ENCODE data around the gene SMARCD1.

SMARCD1 gene

DNA sequence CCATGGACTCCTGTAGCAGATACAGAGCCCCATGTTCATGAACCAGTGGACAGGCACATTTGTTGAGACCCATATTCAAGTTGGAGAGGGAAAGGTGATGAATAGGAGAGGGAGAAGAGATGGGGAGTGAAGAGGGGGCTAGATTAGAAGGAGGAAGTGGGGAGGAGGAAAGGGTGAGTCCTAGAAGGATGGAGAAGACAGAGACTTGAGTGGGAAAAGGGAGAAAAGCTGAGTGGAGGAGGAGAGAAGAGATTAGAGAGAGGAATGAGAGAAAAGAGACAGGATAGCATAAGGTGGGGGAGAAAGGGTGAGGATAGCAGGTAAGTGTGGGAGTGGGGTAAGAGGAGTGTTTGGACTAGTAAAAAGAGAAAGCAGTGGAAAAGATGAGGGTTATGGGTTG is 32.6 kb upstream of the SMARCD1 start:
- peaks cover 12% of the 10 kb centered on the region for H3K4me1 ChIP-seq (ENCODE audit: insufficient read depth, insufficient read length)
- H3K9me3 ChIP-seq (ENCODE audit: insufficient read depth, low read length) = no peaks in the 10 kb centered on the region
- TF ChIP-seq ZNF274 (IDR thresholded peaks at IDR 0.05; ENCODE audit: low read depth, low read length) (no peak), SUZ12 (IDR thresholded peaks at IDR 0.05; ENCODE audit: extremely low read depth, insufficient read depth, insufficient read length) (no peak), YY1 (IDR thresholded peaks at IDR 0.05; ENCODE audit: insufficient read depth, insufficient read length) (no peak)
- no peak overlapping the region for H3K9ac ChIP-seq (ENCODE audit: insufficient read length, low read depth)
- H3K4me3 ChIP-seq (ENCODE audit: insufficient read length, low read depth) = no peak overlapping the region
- H3K36me3 ChIP-seq (ENCODE audit: insufficient read depth, insufficient read length, low read length) = no peaks in the 10 kb centered on the region
- peaks cover 84% of the 10 kb centered on the region for H3K27me3 ChIP-seq (ENCODE audit: insufficient read depth, insufficient read length)
- DNase-seq (ENCODE audit: low read depth, low spot score) = no peak

DNA sequence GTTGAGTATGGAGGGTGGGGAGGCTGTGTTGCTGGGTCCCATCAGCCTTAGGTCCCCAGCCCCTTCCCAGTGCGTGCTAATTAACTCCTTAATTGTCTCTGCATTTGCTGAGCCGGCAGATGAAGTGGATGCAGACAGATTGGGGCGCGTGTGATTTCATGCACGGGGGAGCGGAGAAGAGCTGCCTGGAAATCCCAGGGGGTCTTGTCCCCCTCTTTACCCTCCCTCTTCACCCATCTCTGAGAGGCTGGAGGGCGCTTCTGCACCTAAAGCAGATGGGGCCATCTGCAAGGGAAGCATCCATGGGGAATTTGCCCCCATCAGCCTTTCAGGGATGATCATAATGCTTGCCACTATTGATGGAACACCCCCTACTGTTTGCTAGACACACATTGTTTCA is 32.2 kb upstream of the SMARCD1 start:
- Histone ChIP-seq H3K36me3 (ENCODE audit: insufficient read depth, insufficient read length, low read length) (no peaks in the 10 kb centered on the region), H3K9ac (ENCODE audit: insufficient read length, low read depth) (no peak overlapping the region), H3K9me3 (ENCODE audit: insufficient read depth, low read length) (no peaks in the 10 kb centered on the region), H3K27me3 (ENCODE audit: insufficient read depth, insufficient read length) (peaks cover 81% of the 10 kb centered on the region), H3K4me1 (ENCODE audit: insufficient read depth, insufficient read length) (peaks cover 12% of the 10 kb centered on the region), H3K4me3 (ENCODE audit: insufficient read length, low read depth) (no peak overlapping the region)
- TF ChIP-seq ZNF274 (IDR thresholded peaks at IDR 0.05; ENCODE audit: low read depth, low read length) (no peak), YY1 (IDR thresholded peaks at IDR 0.05; ENCODE audit: insufficient read depth, insufficient read length) (no peak), SUZ12 (IDR thresholded peaks at IDR 0.05; ENCODE audit: extremely low read depth, insufficient read depth, insufficient read length) (no peak)
- DNase-seq (ENCODE audit: low read depth, low spot score) = no peak

DNA sequence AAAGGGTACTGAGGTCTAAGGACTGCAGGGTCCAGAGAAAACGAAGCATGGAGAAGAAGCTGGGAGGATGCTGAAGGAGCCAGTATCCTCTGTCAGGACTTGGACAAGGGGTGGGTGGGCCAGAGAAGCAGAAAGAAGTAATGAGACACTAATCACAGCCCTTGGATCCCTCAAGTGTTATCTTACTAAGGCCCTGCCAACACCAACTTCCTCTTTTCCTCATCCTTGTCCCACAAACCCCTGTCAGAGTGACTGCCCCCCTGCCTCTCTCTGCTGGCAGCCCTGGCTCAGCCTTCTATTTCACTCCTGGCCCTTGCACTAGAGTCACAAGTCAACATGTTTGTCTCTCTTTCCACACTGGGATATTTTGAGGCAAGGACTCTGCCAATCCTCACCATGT is 31.6 kb upstream of the SMARCD1 start:
- Histone ChIP-seq H3K4me3 (ENCODE audit: insufficient read length, low read depth) (no peak overlapping the region), H3K27me3 (ENCODE audit: insufficient read depth, insufficient read length) (peaks cover 83% of the 10 kb centered on the region), H3K4me1 (ENCODE audit: insufficient read depth, insufficient read length) (peaks cover 17% of the 10 kb centered on the region), H3K36me3 (ENCODE audit: insufficient read depth, insufficient read length, low read length) (no peaks in the 10 kb centered on the region), H3K9me3 (ENCODE audit: insufficient read depth, low read length) (no peaks in the 10 kb centered on the region), H3K9ac (ENCODE audit: insufficient read length, low read depth) (no peak overlapping the region)
- DNase-seq (ENCODE audit: low read depth, low spot score) = no peak
- TF ChIP-seq ZNF274 (IDR thresholded peaks at IDR 0.05; ENCODE audit: low read depth, low read length) (no peak), SUZ12 (IDR thresholded peaks at IDR 0.05; ENCODE audit: extremely low read depth, insufficient read depth, insufficient read length) (no peak), YY1 (IDR thresholded peaks at IDR 0.05; ENCODE audit: insufficient read depth, insufficient read length) (no peak)

DNA sequence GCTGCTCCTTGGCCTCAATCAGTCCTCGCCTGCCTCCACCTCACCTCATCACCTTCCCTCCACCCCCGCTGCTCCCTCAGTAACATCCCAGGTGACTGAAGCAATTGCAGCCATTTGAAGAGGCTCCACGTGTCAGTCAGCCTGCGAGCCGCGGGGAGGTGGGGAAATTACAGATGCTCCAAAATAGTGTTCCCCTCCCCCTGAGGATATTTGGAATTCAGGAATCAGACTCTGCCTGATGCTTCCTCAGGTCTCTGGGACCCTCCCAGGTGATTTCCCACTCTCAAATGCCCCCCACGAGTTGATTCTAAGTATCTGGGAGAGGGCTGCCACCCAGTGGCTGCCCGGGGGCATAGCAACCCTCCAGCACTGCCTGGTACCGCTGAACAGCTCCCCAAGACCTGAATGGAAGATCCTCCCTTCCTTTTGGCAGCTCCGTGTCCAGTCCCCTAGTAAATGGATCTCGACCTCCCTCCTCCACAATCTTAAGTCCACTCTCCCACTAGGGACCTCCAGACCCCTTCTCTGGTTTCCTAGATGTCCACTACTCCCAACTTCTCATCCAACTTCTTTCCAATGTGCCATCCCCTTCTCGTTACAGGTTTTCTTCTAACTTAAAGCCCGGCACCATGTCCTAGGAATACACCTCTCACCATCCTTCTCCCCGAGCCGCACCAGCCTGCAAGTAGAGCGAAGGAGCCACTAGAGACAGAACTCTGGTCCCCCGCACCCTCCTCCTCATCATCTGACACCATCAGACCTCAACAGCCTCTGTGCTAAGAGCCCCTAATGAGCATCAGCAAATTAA is 29.1 kb upstream of the SMARCD1 start:
- no peak for DNase-seq (ENCODE audit: low read depth, low spot score)
- Histone ChIP-seq H3K9ac (ENCODE audit: insufficient read length, low read depth) (peak overlapping the region; percentile 27), H3K4me3 (ENCODE audit: insufficient read length, low read depth) (no peak overlapping the region), H3K9me3 (ENCODE audit: insufficient read depth, low read length) (no peaks in the 10 kb centered on the region), H3K27me3 (ENCODE audit: insufficient read depth, insufficient read length) (peaks cover 85% of the 10 kb centered on the region), H3K36me3 (ENCODE audit: insufficient read depth, insufficient read length, low read length) (no peaks in the 10 kb centered on the region), H3K4me1 (ENCODE audit: insufficient read depth, insufficient read length) (peaks cover 24% of the 10 kb centered on the region)
- TF ChIP-seq SUZ12 (IDR thresholded peaks at IDR 0.05; ENCODE audit: extremely low read depth, insufficient read depth, insufficient read length) (no peak), ZNF274 (IDR thresholded peaks at IDR 0.05; ENCODE audit: low read depth, low read length) (no peak), YY1 (IDR thresholded peaks at IDR 0.05; ENCODE audit: insufficient read depth, insufficient read length) (no peak)

DNA sequence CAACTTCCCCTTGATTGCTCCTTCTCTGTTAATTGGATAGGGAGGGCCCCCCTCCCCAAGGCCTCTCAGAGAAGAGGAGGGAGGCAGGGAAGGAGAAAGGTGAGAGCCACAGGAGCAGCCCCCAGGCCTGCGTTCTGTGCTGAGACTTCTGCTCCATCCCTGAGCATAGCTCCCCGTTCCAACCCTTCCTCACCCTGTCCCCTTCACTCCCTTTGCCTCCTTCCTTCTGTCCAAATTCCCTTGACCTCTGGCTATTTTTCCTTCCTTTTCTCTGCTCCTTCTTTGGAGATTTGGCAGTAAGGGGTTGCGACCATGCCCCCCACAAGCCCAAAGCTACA is 28.5 kb upstream of the SMARCD1 start:
- TF ChIP-seq SUZ12 (IDR thresholded peaks at IDR 0.05; ENCODE audit: extremely low read depth, insufficient read depth, insufficient read length) = no peak
- no peak for TF ChIP-seq YY1 (IDR thresholded peaks at IDR 0.05; ENCODE audit: insufficient read depth, insufficient read length)
- no peak for TF ChIP-seq ZNF274 (IDR thresholded peaks at IDR 0.05; ENCODE audit: low read depth, low read length)
- peak overlapping the region; percentile 80 for H3K9ac ChIP-seq (ENCODE audit: insufficient read length, low read depth)
- H3K27me3 ChIP-seq (ENCODE audit: insufficient read depth, insufficient read length) = peaks cover 90% of the 10 kb centered on the region
- no peaks in the 10 kb centered on the region for H3K9me3 ChIP-seq (ENCODE audit: insufficient read depth, low read length)
- no peaks in the 10 kb centered on the region for H3K36me3 ChIP-seq (ENCODE audit: insufficient read depth, insufficient read length, low read length)
- H3K4me3 ChIP-seq (ENCODE audit: insufficient read length, low read depth) = peak overlapping the region; percentile 70
- H3K4me1 ChIP-seq (ENCODE audit: insufficient read depth, insufficient read length) = peaks cover 22% of the 10 kb centered on the region
- DNase-seq (ENCODE audit: low read depth, low spot score) = no peak

DNA sequence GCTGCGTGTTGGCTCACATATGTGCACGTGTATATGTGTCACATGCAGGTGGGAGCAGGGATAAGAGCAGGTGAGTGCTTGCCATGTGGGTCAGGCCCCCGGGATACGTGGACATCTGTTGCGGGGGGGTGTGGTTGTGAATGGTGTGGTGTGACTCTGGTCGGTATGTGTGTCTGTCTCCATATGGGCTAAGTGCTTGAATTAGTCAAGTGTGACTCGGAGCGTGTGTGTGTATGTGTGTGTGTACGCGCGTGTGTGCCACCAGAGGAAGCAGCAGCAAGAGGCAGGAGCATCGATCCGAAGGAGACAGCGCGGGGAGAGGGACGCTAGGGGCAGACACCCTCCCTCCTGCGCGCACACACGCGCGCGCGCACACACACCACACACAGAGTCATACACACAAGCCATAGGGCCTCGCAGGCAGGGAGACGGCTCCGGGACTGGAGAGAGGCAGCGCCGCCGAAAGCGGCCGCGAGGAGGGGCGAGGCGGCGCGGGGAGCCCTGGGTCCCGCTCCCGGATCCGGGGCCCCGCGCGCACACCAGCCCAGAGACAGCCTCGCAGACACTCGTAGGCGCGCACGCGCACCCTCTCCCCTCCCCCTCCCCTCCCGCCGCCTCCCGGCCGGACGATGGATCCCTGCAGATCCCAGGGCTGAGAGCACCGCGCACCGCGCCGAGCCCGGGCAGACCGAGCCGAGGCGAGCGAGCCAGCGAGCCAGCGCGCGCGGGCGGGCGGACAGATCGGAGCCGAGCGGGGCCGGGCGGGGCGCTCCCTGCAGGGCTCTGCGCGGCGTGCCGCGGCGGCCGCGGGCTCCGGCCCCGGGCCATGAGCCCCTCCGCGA is 27.9 kb upstream of the SMARCD1 start, which contains the start of gene ASIC1:
Gene ASIC1, plus strand, starts transcription at position 597 of the 842 bp plus-strand sequence. CDS start 1,171 bp downstream, outside the sequence.
- TF ChIP-seq ZNF274 (IDR thresholded peaks at IDR 0.05; ENCODE audit: low read depth, low read length) (no peak), SUZ12 (IDR thresholded peaks at IDR 0.05; ENCODE audit: extremely low read depth, insufficient read depth, insufficient read length) (no peak), YY1 (IDR thresholded peaks at IDR 0.05; ENCODE audit: insufficient read depth, insufficient read length) (no peak)
- H3K27me3 ChIP-seq (ENCODE audit: insufficient read depth, insufficient read length) = peaks cover 91% of the 10 kb centered on the region
- peak within 1 kb of the TSS; percentile 80 for H3K9ac ChIP-seq (ENCODE audit: insufficient read length, low read depth)
- peaks cover 20% of the 10 kb centered on the region for H3K4me1 ChIP-seq (ENCODE audit: insufficient read depth, insufficient read length)
- no peak for DNase-seq (ENCODE audit: low read depth, low spot score)
- no peaks in the 10 kb centered on the region for H3K36me3 ChIP-seq (ENCODE audit: insufficient read depth, insufficient read length, low read length)
- no peaks in the 10 kb centered on the region for H3K9me3 ChIP-seq (ENCODE audit: insufficient read depth, low read length)
- peak within 1 kb of the TSS; percentile 70 for H3K4me3 ChIP-seq (ENCODE audit: insufficient read length, low read depth)
